NT2/D1 (cell line): ENCODE data around the gene TEX52.

Source experiments
- SUZ12 ChIP-seq: IDR thresholded peaks from 2 replicates; pipeline ENCODE4 v1.6.1; 2011; ENCODE audit not compliant: insufficient read length, insufficient read depth; ENCODE audit errors: extremely low read depth
- YY1 ChIP-seq: IDR thresholded peaks from 2 replicates; pipeline ENCODE4 v1.6.1; 2011; ENCODE audit not compliant: insufficient read length, insufficient read depth

DNA sequence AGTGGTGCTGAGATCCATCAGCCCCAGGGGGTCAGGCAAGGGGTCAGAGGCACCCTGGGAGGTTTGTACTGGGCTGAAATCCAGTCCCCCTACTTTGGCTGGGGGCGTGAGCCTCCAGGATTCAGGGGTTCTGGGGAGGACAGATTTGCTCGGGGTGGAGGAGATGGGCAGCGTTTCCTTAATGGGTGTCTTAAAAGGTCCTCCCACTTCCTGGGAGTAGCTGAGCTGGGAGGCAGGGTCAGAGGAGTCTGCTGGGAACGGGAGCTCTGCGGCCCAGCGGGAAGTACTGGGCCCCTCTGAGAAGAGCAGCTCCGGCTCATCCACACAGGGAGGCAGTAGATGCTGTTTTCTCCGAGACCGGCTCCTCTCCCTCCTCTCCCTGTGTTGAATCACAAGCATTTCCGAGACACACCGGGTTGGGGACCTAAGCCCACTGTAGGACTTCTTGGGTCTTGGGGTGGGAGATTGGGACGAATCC, 2.1 kb upstream of the TEX52 start:
- no peak for TF ChIP-seq SUZ12
- TF ChIP-seq YY1, result no peak
